ENCODE measurements around the gene PTMS. TPM values are rescaled to one million over a fixed set of nuclear protein-coding genes. Genes with fewer than 3 reads are reported as not detected.

PTMS gene
- total RNA-seq, 1 donor from 2014 or later: 554 TPM

DNA sequence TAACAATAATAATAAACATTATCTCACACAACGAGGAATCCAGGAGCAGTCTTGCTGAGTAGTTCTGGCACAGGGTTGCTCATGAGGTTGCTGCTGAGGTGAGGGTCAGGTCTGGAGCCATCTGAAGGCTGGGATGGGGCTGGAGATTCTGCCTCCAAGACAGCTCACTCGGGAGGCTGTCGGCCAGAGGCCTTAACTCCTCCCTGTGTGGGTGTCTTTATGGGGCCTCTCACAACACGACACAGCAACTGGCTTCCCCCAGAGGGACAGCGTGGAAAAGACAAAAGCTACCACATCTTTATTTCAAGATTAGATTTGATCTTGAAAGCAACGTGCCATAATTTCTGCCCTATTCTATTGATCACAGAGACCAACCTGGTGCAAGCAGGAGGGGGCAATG lies 16.0 kb downstream of the PTMS start:
- H3K36me3 Mint-ChIP-seq (ENCODE audit: unreplicated experiment): no peaks in the 10 kb centered on the region
- H3K4me3 Mint-ChIP-seq (ENCODE audit: unreplicated experiment): no peak overlapping the region
- H3K27me3 Mint-ChIP-seq (ENCODE audit: unreplicated experiment): no peaks in the 10 kb centered on the region
- peaks cover 13% of the 10 kb centered on the region for H3K4me1 Mint-ChIP-seq (ENCODE audit: unreplicated experiment)
- TF ChIP-seq, protein P1, sequence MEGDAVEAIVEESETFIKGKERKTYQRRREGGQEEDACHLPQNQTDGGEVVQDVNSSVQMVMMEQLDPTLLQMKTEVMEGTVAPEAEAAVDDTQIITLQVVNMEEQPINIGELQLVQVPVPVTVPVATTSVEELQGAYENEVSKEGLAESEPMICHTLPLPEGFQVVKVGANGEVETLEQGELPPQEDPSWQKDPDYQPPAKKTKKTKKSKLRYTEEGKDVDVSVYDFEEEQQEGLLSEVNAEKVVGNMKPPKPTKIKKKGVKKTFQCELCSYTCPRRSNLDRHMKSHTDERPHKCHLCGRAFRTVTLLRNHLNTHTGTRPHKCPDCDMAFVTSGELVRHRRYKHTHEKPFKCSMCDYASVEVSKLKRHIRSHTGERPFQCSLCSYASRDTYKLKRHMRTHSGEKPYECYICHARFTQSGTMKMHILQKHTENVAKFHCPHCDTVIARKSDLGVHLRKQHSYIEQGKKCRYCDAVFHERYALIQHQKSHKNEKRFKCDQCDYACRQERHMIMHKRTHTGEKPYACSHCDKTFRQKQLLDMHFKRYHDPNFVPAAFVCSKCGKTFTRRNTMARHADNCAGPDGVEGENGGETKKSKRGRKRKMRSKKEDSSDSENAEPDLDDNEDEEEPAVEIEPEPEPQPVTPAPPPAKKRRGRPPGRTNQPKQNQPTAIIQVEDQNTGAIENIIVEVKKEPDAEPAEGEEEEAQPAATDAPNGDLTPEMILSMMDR (IDR thresholded peaks at IDR 0.05): no peak
- no peak for DNase-seq (ENCODE audit: extremely low spot score, unreplicated experiment)
- no peaks in the 10 kb centered on the region for H3K9me3 Mint-ChIP-seq (ENCODE audit: unreplicated experiment)
- H3K27ac Mint-ChIP-seq (ENCODE audit: unreplicated experiment): no peak overlapping the region

GRCh38 chr12:6782850-6783566 lies 16.8 kb downstream of the PTMS start:
- Mint-ChIP-seq H3K9me3 (ENCODE audit: unreplicated experiment) (no peaks in the 10 kb centered on the region), H3K27ac (ENCODE audit: unreplicated experiment) (no peak overlapping the region), H3K4me3 (ENCODE audit: unreplicated experiment) (no peak overlapping the region), H3K27me3 (ENCODE audit: unreplicated experiment) (no peaks in the 10 kb centered on the region), H3K36me3 (ENCODE audit: unreplicated experiment) (no peaks in the 10 kb centered on the region), H3K4me1 (ENCODE audit: unreplicated experiment) (peaks cover 11% of the 10 kb centered on the region)
- DNase-seq (ENCODE audit: extremely low spot score, unreplicated experiment): no peak
- TF ChIP-seq, protein P1 (IDR thresholded peaks at IDR 0.05): no peak

DNA sequence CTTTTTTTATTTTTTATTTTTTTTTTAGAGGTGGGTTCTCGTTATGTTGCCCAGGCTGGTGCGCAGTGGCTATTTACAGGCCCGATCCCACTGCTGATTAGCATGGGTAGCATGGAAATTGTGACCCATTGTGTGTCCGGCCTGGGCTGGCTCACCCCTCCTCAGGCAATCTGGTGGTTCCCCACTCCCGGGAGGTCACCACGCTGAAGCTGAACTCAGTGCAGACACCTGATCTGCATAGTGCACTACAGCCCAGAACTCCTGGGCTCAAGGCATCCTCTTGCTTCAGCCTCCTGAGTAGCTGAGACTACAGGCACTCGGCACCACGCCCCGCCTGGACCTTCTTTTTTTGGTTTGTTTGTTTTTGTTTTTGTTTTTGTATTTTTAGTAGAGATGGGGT lies 17.7 kb downstream of the PTMS start:
- no peak overlapping the region for H3K27ac Mint-ChIP-seq (ENCODE audit: unreplicated experiment)

GRCh38 chr12:6784296-6784695 lies 18.1 kb downstream of the PTMS start:
- Mint-ChIP-seq H3K4me1 (ENCODE audit: unreplicated experiment) (peaks cover 2% of the 10 kb centered on the region), H3K9me3 (ENCODE audit: unreplicated experiment) (no peaks in the 10 kb centered on the region), H3K36me3 (ENCODE audit: unreplicated experiment) (no peaks in the 10 kb centered on the region), H3K27me3 (ENCODE audit: unreplicated experiment) (no peaks in the 10 kb centered on the region), H3K27ac (ENCODE audit: unreplicated experiment) (no peak overlapping the region), H3K4me3 (ENCODE audit: unreplicated experiment) (no peak overlapping the region)
- TF ChIP-seq, protein P1 (IDR thresholded peaks at IDR 0.05): no peak
- no peak for DNase-seq (ENCODE audit: extremely low spot score, unreplicated experiment)

More for the DNA sequence above, 17.7 kb downstream of the PTMS start:
- no peaks in the 10 kb centered on the region for H3K27me3 Mint-ChIP-seq (ENCODE audit: unreplicated experiment)
- no peak overlapping the region for H3K4me3 Mint-ChIP-seq (ENCODE audit: unreplicated experiment)
- peaks cover 3% of the 10 kb centered on the region for H3K4me1 Mint-ChIP-seq (ENCODE audit: unreplicated experiment)
- no peak for DNase-seq (ENCODE audit: extremely low spot score, unreplicated experiment)
- TF ChIP-seq, protein P1 (IDR thresholded peaks at IDR 0.05): no peak
- H3K36me3 Mint-ChIP-seq (ENCODE audit: unreplicated experiment): no peaks in the 10 kb centered on the region
- no peaks in the 10 kb centered on the region for H3K9me3 Mint-ChIP-seq (ENCODE audit: unreplicated experiment)

- Mint-ChIP-seq H3K4me1 (ENCODE audit: unreplicated experiment) (peaks cover 4% of the 10 kb centered on the region), H3K36me3 (ENCODE audit: unreplicated experiment) (no peaks in the 10 kb centered on the region), H3K4me3 (ENCODE audit: unreplicated experiment) (no peak overlapping the region), H3K9me3 (ENCODE audit: unreplicated experiment) (no peaks in the 10 kb centered on the region), H3K27ac (ENCODE audit: unreplicated experiment) (no peak overlapping the region), H3K27me3 (ENCODE audit: unreplicated experiment) (no peaks in the 10 kb centered on the region)
- TF ChIP-seq, protein P1 (IDR thresholded peaks at IDR 0.05): no peak
- no peak for DNase-seq (ENCODE audit: extremely low spot score, unreplicated experiment)
Measured at GRCh38 chr12:6784761-6785160, 18.6 kb downstream of the PTMS start.
